Effector memory CD8-positive, alpha-beta T cell (primary cell): Measurements from ENCODE around the gene WDR73.
A peak's percentile ranks its signal among the peaks of the same experiment; 100 is the strongest.

Experiments
- ATAC-seq: fragments of 150-1000 bp; cut with Tn5 transposase; replicated peaks from 2 replicates; pipeline ENCODE4 v1.10.0; 2021; ENCODE audit warnings: mild to moderate bottlenecking, moderate library complexity
- DNase-seq, 3 experiments: peaks; one replicate each; pipeline ENCODE4 v3.0.0; 2021
- H3K27ac Mint-ChIP-seq, 2 donors: one replicate each; pipeline ENCODE4 v1.8.0; 2022; ENCODE audit warnings: mild to moderate bottlenecking in 2 of 2, mixed read lengths in 2 of 2, moderate library complexity in 2 of 2
- H3K27me3 Mint-ChIP-seq, 2 donors: one replicate each; pipeline ENCODE4 v1.8.0; 2022; ENCODE audit warnings: mixed read lengths in 2 of 2
- H3K36me3 Mint-ChIP-seq: one replicate; pipeline ENCODE4 v1.8.0; 2022; ENCODE audit warnings: mild to moderate bottlenecking, moderate library complexity, mixed read lengths; ENCODE audit not compliant: insufficient read depth
- H3K4me1 Mint-ChIP-seq, 2 donors: one replicate each; pipeline ENCODE4 v1.8.0; 2022; ENCODE audit warnings: low read depth in 2 of 2, mixed read lengths in 2 of 2
- H3K4me3 Mint-ChIP-seq, 2 donors: one replicate each; pipeline ENCODE4 v1.8.0; 2022; ENCODE audit warnings: mild to moderate bottlenecking in 2 of 2, mixed read lengths in 2 of 2, moderate library complexity in 2 of 2
- H3K9me3 Mint-ChIP-seq, 2 donors: one replicate each; pipeline ENCODE4 v1.8.0; 2022; ENCODE audit warnings: mixed read lengths in 2 of 2

WDR73 gene

DNA sequence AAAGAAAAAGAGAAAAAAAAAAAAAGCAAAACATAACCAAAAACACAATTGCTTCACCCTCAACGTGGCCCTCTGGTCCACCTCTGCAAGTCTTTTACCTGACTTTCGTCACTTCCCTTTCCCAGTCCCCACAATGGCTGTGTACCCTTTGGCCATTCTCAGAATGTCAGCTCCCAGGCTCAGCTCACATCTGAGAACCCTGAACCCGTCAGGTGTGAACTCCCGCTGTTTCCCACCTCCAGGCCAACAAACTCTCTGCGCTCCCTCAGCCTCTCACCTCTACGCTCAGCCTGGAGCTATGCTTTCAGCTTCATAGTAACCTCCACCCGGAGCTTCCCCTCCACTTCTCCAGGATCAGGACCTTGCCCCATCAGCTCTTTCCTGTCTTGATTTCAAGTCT, 29.7 kb downstream of the WDR73 start:
- Mint-ChIP-seq H3K4me1 (peaks cover 0 to 1% of the 10 kb centered on the region in 2 donors), H3K36me3 (peaks cover 10% of the 10 kb centered on the region), H3K27ac (no peak overlapping the region), H3K27me3 (no peaks in the 10 kb centered on the region), H3K9me3 (peaks cover 6 to 9% of the 10 kb centered on the region in 2 donors), H3K4me3 (no peak overlapping the region)
- ATAC-seq (no peak), DNase-seq (no peak)

DNA sequence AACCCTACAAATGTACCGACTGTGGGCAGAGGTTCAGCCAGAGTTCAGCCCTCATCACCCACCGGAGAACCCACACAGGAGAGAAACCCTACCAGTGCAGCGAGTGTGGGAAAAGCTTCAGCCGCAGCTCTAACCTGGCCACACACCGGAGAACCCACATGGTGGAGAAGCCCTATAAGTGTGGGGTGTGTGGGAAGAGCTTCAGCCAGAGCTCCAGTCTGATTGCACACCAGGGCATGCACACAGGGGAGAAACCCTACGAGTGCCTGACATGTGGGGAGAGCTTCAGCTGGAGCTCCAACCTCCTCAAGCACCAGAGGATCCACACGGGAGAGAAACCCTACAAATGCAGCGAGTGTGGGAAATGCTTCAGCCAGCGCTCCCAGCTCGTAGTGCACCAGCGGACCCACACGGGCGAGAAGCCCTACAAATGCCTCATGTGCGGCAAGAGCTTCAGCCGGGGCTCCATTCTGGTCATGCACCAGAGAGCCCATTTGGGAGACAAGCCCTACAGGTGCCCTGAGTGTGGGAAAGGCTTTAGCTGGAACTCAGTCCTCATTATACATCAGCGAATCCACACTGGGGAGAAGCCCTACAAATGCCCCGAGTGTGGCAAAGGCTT, 32.6 kb downstream of the WDR73 start:
- H3K27me3 Mint-ChIP-seq = no peaks in the 10 kb centered on the region
- H3K36me3 Mint-ChIP-seq = peaks cover 13% of the 10 kb centered on the region
- DNase-seq = no peak
- H3K4me3 Mint-ChIP-seq = no peak overlapping the region
- ATAC-seq = no peak
- H3K9me3 Mint-ChIP-seq = peaks cover 6 to 9% of the 10 kb centered on the region in 2 donors
- peaks cover 0 to 1% of the 10 kb centered on the region in 2 donors for H3K4me1 Mint-ChIP-seq
- no peak overlapping the region for H3K27ac Mint-ChIP-seq

DNA sequence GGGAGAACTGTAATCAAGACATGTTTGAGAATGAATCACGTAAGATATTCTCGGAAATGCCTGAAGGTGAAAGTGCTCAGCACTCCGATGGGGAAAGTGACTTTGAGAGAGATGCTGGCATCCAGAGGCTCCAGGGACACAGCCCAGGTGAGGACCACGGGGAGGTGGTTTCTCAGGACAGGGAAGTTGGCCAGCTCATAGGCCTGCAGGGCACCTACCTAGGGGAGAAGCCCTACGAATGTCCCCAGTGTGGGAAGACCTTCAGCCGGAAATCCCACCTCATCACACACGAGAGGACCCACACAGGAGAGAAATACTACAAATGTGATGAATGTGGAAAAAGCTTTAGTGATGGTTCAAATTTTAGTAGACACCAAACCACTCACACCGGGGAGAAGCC, 33.5 kb downstream of the WDR73 start:
- Mint-ChIP-seq H3K36me3 (peaks cover 13% of the 10 kb centered on the region), H3K9me3 (peaks cover 6 to 9% of the 10 kb centered on the region in 2 donors)

DNA sequence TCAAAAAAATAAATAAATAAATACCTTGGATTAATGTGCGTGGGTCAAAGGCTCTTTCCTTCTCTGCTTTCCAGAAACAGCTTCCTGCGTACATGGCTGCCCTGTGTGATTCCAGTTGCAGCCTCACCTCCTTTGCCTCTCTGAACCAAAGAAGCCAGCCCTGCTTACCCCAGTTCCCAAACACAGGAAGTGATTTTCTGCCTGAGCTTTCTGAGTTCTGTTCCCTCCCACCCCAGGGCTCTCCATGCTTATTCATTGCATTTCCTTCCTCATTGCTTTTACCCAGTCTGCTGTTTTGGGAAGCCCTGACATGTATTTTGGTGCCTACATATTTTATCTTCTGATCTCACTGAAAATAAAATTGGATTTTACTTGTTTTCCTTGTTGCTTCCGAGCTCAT, 37.8 kb downstream of the WDR73 start:
- Mint-ChIP-seq H3K4me1 (peaks cover 0 to 5% of the 10 kb centered on the region in 2 donors), H3K27ac (peak overlapping the region; percentile 35 to 57), H3K9me3 (peaks cover 6 to 9% of the 10 kb centered on the region in 2 donors), H3K36me3 (peaks cover 13% of the 10 kb centered on the region), H3K27me3 (no peaks in the 10 kb centered on the region), H3K4me3 (no peak overlapping the region)
- ATAC-seq (no peak), DNase-seq (no peak)

More for the DNA sequence above, 33.5 kb downstream of the WDR73 start:
- H3K27ac Mint-ChIP-seq = no peak overlapping the region
- DNase-seq = no peak
- no peaks in the 10 kb centered on the region for H3K27me3 Mint-ChIP-seq
- peaks cover 0 to 5% of the 10 kb centered on the region in 2 donors for H3K4me1 Mint-ChIP-seq
- no peak for ATAC-seq
- H3K4me3 Mint-ChIP-seq = no peak overlapping the region

DNA sequence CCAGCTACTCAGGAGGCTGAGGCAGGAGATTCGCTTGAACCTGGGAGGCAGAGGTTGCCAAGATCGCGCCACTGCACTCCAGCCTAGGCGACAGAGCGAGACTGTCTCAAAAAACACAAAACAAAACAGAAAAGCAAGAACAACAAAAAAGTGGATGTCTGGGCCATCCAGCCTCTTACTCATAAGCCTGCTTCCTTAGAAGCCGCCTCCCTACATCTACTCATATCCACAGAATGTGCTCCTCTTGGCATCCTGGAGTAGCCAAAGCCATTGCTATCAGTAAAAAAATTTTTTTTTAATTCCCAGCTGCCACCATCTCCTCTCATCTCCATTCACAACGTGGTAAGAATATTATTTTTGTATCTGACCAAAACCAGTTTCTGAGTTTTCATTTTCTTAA, 42.5 kb downstream of the WDR73 start:
- Mint-ChIP-seq H3K4me1 (peaks cover 7 to 13% of the 10 kb centered on the region in 2 donors), H3K4me3 (no peak overlapping the region), H3K9me3 (no peaks in the 10 kb centered on the region), H3K27ac (no peak overlapping the region), H3K36me3 (peaks cover 12% of the 10 kb centered on the region), H3K27me3 (no peaks in the 10 kb centered on the region)
- no peak for DNase-seq
- no peak for ATAC-seq

DNA sequence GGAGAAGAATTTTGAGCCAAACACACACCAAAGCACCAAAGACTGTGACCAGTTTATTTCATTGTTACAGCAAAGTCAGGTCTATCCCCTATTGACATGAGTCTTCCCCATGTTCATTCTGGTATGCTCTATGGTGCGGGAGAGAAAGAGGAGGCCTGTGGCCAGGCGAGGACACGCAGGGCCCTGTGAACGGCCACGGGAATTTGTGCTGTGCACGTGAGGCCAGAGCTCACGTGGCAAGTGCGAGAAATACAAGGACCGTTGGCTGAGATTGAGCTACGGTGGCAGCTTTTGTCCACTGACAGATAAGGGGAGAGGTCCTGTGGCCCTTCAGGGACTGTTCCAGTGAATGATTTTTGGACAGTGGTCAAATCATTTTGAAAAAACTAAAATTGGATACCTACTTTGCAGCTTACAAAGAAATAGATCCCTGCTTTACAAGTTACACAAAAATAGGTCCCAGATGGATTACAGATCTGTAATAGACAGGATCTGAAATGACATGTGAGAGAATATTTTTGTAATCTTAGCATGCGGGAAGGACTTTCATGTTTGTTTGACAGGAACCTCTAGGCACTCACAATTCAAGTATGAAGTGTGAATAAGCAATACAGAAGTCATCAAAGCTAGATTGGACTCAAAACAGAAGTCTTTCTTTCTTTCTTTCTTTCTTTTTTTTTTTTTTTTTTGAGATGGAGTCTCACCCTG, 44.1 kb downstream of the WDR73 start:
- Mint-ChIP-seq H3K4me3 (no peak overlapping the region), H3K4me1 (peaks cover 18 to 24% of the 10 kb centered on the region in 2 donors), H3K36me3 (peaks cover 15% of the 10 kb centered on the region), H3K27me3 (no peaks in the 10 kb centered on the region), H3K9me3 (no peaks in the 10 kb centered on the region), H3K27ac (no peak overlapping the region)
- no peak for ATAC-seq
- no peak for DNase-seq

DNA sequence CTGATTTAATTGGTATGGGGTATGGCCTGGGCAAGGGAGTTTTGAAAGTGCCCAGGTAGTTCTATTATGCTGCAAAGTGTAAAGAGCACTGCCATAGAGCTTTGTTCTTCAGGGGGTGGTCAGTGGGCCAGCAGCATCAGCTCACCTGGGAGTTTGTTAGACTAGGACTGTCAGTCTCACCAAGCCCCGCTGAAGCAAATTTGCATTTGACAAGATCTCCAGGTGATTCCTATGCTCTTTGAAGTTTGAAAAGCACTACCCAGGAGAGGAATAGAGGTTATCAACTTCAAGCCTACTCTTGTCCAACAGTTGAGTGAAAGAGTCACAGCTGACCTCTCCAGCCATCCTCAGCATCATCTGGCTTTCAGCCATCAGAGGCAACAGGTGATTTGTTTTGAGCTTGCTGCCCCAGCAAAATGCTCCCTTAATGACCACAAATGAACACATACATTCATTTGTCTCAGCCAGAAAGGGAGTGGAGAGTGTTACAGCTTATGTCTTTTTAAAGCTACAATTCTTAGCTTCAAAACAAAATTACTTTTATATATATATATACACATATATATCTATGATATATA, 45.3 kb downstream of the WDR73 start:
- Mint-ChIP-seq H3K4me3 (no peak overlapping the region), H3K36me3 (peaks cover 18% of the 10 kb centered on the region), H3K9me3 (no peaks in the 10 kb centered on the region), H3K27me3 (no peaks in the 10 kb centered on the region), H3K27ac (no peak overlapping the region), H3K4me1 (peaks cover 28 to 35% of the 10 kb centered on the region in 2 donors)
- no peak for ATAC-seq
- no peak for DNase-seq

DNA sequence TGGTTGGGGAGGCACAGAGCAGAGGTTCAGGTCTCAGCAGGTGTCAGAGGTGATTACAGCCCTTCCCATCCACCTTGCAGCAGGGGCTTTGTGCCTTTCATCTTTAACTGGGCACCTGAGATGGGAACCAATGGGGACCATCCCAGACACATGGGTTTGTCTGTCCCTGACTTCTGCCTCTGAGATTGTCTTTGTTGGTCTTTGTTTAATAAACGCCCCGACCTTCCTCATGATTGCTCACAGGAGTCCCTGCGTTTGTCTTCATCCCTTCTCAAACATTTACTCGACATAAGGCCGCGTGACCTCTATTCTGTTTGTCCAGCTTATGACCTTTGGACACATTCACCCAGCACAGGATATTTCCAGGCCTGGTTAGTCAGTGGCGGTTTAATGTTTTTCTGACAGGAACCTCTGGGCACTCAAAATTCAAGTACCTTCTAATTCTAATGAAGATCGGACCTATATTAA, 47.4 kb downstream of the WDR73 start:
- Mint-ChIP-seq H3K9me3 (no peaks in the 10 kb centered on the region), H3K27me3 (no peaks in the 10 kb centered on the region), H3K4me1 (peaks cover 34 to 49% of the 10 kb centered on the region in 2 donors), H3K4me3 (no peak overlapping the region), H3K36me3 (peaks cover 14% of the 10 kb centered on the region), H3K27ac (peak overlapping the region; percentile 90 to 98)
- DNase-seq (no peak), ATAC-seq (no peak)

DNA sequence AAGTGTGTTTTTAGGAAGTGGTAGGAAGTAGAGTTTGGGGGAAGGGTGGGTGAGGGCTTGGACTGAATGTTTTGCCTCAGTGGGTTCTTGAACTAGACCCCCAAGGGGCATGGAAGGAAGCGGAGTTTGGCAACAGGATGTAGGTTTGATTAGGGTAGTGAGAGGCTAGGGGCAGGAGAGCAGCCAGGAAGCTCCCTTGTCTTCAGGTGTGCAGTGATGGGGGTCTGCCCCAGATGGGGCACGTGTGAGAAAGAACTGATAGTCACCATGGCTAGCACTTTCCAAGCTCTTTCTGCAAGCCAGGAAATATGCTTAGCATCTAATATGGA, 48.6 kb downstream of the WDR73 start:
- H3K4me3 Mint-ChIP-seq = peak overlapping the region; percentile 69 to 75
- H3K27ac Mint-ChIP-seq = peak overlapping the region; percentile 90 to 98
- peaks cover 41 to 57% of the 10 kb centered on the region in 2 donors for H3K4me1 Mint-ChIP-seq
- H3K27me3 Mint-ChIP-seq = no peaks in the 10 kb centered on the region
- no peak for ATAC-seq
- H3K9me3 Mint-ChIP-seq = no peaks in the 10 kb centered on the region
- H3K36me3 Mint-ChIP-seq = peaks cover 18% of the 10 kb centered on the region
- no peak for DNase-seq

DNA sequence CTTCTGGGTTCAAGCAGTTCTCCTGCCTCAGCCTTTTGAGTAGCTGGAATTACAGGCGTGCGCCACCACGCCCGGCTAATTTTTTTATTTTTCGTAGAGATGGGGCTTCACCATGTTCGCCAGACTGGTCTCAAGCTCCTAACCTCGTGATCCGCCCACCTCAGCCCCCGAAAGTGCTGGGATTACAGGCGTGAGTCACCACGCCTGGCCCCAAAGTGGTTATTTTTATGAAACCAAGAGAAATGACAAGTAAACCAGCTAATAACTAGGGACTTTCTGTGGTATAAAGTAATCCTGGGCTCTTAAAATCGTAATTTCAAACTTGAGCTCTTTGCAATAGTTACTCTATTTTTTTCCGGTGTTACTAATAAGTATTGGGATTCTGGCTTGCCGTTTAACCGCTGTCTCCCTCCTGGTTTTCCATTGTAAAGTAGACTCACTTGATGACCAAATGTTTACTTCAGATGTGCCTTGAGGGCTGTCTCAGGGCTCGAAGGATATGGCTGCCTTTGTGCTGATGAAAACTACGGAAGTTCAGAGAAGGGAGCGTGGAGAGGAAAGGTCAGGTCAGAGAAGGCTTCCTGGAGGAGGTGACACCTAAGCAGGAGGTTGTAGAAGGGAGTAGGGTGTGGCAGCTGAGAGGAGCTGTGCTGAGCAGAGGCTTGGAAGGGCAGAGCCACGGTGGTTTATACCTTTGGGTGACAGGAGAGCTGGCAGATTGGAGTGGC, 49.1 kb downstream of the WDR73 start:
- Mint-ChIP-seq H3K4me1 (peaks cover 42 to 57% of the 10 kb centered on the region in 2 donors), H3K9me3 (no peaks in the 10 kb centered on the region), H3K27me3 (no peaks in the 10 kb centered on the region), H3K4me3 (peak overlapping the region; percentile 69 to 75), H3K36me3 (peaks cover 18% of the 10 kb centered on the region), H3K27ac (peak overlapping the region; percentile 90 to 98)
- no peak for ATAC-seq
- DNase-seq = peak in 1 of 3 experiments; percentile 5

DNA sequence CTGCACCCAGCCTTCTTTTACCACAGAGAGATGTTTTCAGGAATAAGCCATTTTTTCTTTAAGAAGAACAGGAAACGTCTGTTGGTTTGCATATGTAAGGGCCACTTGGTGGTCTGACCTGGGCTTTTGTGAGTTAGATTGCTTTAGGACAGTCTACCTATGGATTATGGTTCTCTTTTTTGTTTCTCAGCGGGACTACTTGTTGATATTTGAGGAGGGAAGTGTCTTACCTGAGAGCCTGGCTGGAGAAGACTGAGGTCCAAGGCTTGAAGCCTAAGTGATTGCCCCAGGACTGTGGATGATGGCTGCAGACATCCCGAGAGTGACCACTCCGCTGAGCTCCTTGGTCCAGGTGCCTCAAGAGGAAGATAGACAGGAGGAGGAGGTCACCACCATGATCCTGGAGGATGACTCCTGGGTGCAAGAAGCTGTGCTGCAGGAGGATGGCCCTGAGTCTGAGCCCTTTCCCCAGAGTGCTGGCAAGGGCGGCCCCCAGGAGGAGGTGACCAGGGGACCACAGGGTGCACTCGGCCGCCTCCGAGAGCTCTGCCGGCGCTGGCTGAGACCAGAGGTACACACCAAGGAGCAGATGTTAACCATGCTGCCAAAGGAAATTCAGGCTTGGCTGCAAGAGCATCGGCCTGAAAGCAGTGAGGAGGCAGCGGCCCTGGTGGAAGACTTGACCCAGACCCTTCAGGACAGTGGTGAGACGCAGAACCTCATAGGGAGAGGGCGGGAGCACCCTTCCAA, 50.3 kb downstream of the WDR73 start:
- no peak for DNase-seq
- peak overlapping the region; percentile 69 to 75 for H3K4me3 Mint-ChIP-seq
- H3K36me3 Mint-ChIP-seq = peaks cover 18% of the 10 kb centered on the region
- H3K27ac Mint-ChIP-seq = peak overlapping the region; percentile 90 to 98
- H3K4me1 Mint-ChIP-seq = peaks cover 41 to 64% of the 10 kb centered on the region in 2 donors
- H3K27me3 Mint-ChIP-seq = no peaks in the 10 kb centered on the region
- ATAC-seq = no peak
- no peaks in the 10 kb centered on the region for H3K9me3 Mint-ChIP-seq

DNA sequence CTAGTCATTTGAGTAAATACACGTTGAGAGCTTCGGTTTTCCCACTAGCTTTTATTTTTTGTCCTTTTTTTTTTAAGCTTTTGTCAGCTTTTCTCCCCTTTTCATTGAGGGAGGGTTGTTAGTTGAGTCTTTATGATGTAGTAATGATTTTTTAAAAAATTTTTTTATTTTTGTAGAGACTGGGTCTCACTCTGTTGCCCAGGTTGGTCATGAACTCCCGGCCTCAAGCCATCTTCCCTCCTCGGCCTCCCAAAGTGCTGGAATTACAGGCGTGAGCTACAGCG, 52.6 kb downstream of the WDR73 start:
- Mint-ChIP-seq H3K27me3 (no peaks in the 10 kb centered on the region), H3K36me3 (peaks cover 18% of the 10 kb centered on the region), H3K9me3 (no peaks in the 10 kb centered on the region), H3K4me1 (peaks cover 48 to 76% of the 10 kb centered on the region in 2 donors), H3K4me3 (peak overlapping the region; percentile 97), H3K27ac (peak overlapping the region; percentile 90 to 92)
- no peak for ATAC-seq
- DNase-seq = no peak
